Muscle of back (tissue), 11 donors: ENCODE results near the gene CENPB. TPM values are rescaled to one million over a fixed set of nuclear protein-coding genes. Genes with fewer than 3 reads are reported as not detected.

ENCODE experiments used
- DNase-seq, 3 donors: peaks; one replicate each; pipeline versions ENCODE4 v3.0.0 to v3.0.0-alpha.2; 2013
- polyA plus RNA-seq, 10 donors: library from polyadenylated mRNA; unstranded; fragments of 120-200 nt; gene quantifications; one replicate each; pipeline ENCODE4 v1.2.1, GENCODE V29; 2013; ENCODE audit not compliant: insufficient read length in 10 of 10

CENPB gene
- polyA plus RNA-seq, 10 donors = 31.8 to 49.7 (median 38.8) TPM

GRCh38 chr20:3768342-3769130 is 18.0 kb downstream of the CENPB start:
- DNase-seq = peak; percentile 75 to 92 (median 79)

GRCh38 chr20:3767427-3768341 is 18.9 kb downstream of the CENPB start, which contains the start of gene ADISSP:
Gene ADISSP (minus strand): TSS chr20:3767753. CDS start chr20:3760100, 7,653 bp downstream.
- peak; percentile 98 to 99 (median 99) for DNase-seq

- no peak for DNase-seq
These were observed 19.5 kb downstream of the CENPB start for GRCh38 chr20:3767110-3767426.

- DNase-seq = peak in 1 of 3 donors; percentile 21
These were observed 20.0 kb downstream of the CENPB start for GRCh38 chr20:3766422-3767109.

GRCh38 chr20:3765171-3765882 is 21.2 kb downstream of the CENPB start:
- peak in 1 of 3 donors; percentile 44 for DNase-seq

GRCh38 chr20:3764659-3765058 is 21.9 kb downstream of the CENPB start:
- DNase-seq = no peak

- no peak for DNase-seq
These were observed 22.6 kb downstream of the CENPB start for GRCh38 chr20:3763671-3764601.

- DNase-seq = no peak
These were observed 25.7 kb downstream of the CENPB start for GRCh38 chr20:3760655-3761348.

GRCh38 chr20:3759884-3760283 is 26.7 kb downstream of the CENPB start:
- no peak for DNase-seq

GRCh38 chr20:3759316-3759823 is 27.2 kb downstream of the CENPB start:
- DNase-seq = no peak

- no peak for DNase-seq
These were observed 28.0 kb downstream of the CENPB start for GRCh38 chr20:3758566-3758965.

GRCh38 chr20:3757268-3757667 is 29.3 kb downstream of the CENPB start:
- no peak for DNase-seq

GRCh38 chr20:3755814-3756480 is 30.6 kb downstream of the CENPB start:
- DNase-seq = no peak

- no peak for DNase-seq
These were observed 31.3 kb downstream of the CENPB start for GRCh38 chr20:3755269-3755668.

- DNase-seq = no peak
These were observed 32.3 kb downstream of the CENPB start for GRCh38 chr20:3754276-3754630.

GRCh38 chr20:3753501-3754275 is 32.9 kb downstream of the CENPB start:
- no peak for DNase-seq

GRCh38 chr20:3753098-3753497 is 33.4 kb downstream of the CENPB start:
- peak; percentile 57 to 89 (median 78) for DNase-seq

GRCh38 chr20:3752386-3752759 is 34.2 kb downstream of the CENPB start:
- no peak for DNase-seq
